ENCODE results near the gene TEX12.

DNA sequence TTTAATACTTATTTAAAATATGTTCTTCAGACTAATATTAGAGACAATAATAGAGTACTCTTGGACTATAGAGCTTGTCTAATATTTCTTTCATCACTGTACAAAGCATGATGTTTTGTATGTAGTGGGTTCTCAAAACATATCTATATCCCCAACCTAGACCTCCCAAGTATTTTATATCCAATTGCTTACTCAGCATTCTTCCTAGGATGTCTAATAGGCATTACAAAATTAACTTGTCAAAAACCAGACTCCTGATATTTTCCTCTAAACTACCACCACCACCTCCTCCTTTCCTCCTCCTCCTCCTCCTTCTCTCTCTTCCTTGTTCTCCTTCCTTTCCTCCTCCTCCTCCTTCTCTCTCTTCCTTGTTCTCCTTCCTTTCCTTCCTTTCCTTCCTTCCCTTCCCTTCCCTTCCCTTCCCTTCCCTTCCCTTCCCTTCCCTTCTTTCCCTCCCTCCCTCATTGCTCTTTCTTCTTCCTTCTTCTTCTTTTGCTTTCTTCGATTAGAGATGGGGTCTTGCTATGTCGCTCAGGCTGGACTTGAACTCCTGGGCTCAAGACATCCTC is 29.4 kb downstream of the TEX12 start:
- no peak for TF ChIP-seq TAF1 (IDR thresholded peaks at IDR 0.05; ENCODE audit: borderline replicate concordance, insufficient read depth, low read length)
- TF ChIP-seq, protein P1, sequence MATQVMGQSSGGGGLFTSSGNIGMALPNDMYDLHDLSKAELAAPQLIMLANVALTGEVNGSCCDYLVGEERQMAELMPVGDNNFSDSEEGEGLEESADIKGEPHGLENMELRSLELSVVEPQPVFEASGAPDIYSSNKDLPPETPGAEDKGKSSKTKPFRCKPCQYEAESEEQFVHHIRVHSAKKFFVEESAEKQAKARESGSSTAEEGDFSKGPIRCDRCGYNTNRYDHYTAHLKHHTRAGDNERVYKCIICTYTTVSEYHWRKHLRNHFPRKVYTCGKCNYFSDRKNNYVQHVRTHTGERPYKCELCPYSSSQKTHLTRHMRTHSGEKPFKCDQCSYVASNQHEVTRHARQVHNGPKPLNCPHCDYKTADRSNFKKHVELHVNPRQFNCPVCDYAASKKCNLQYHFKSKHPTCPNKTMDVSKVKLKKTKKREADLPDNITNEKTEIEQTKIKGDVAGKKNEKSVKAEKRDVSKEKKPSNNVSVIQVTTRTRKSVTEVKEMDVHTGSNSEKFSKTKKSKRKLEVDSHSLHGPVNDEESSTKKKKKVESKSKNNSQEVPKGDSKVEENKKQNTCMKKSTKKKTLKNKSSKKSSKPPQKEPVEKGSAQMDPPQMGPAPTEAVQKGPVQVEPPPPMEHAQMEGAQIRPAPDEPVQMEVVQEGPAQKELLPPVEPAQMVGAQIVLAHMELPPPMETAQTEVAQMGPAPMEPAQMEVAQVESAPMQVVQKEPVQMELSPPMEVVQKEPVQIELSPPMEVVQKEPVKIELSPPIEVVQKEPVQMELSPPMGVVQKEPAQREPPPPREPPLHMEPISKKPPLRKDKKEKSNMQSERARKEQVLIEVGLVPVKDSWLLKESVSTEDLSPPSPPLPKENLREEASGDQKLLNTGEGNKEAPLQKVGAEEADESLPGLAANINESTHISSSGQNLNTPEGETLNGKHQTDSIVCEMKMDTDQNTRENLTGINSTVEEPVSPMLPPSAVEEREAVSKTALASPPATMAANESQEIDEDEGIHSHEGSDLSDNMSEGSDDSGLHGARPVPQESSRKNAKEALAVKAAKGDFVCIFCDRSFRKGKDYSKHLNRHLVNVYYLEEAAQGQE (IDR thresholded peaks at IDR 0.05; ENCODE audit: insufficient read depth in 1 of 2, low read depth in 2 of 2, low read length in 2 of 2): no peak
- no peak for TF ChIP-seq SIN3A (IDR thresholded peaks at IDR 0.05; ENCODE audit: borderline replicate concordance, insufficient read depth, low read length)
- TF ChIP-seq POLR2AphosphoS5 (IDR thresholded peaks at IDR 0.05; ENCODE audit: low read depth, low read length): no peak

Measured in PFSK-1 (cell line).